OCI-LY3 (cell line): ENCODE data around the gene PTPRD.

Experiments
- EZH2phosphoT487 ChIP-seq: fragments of 200-600 bp; shearing (Covaris generic); IDR thresholded peaks from 2 replicates; pipeline ENCODE4 v1.6.1; 2018; ENCODE audit warnings: antibody characterized with exemption, mixed run types, low read depth
- TF ChIP-seq, protein P1 (sequence below): fragments of 200-600, 300-600 bp; sonication (generic); IDR thresholded peaks from 2 replicates; pipeline ENCODE4 v1.5.1; 2014; ENCODE audit warnings: antibody characterized with exemption, low read length, low read depth

DNA sequence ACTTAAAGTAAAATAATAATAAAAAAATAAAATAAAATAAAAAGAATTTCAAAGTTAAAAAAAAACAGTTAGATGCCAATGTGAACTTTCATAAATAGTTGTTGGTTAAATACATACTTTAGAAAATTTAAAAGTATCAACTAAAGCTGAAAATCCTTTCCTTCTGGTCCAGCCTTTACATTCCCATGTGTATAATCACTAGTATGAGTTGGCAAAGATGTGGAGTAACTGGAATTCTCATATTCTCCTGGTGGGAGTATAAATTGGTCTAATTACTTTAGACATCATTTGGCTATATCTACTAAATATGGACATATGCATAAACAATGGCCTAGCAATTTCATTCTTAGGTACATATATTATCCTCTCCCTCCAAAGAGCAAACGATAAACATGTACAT lies 619.9 kb downstream of the PTPRD start:
- TF ChIP-seq, protein P1, sequence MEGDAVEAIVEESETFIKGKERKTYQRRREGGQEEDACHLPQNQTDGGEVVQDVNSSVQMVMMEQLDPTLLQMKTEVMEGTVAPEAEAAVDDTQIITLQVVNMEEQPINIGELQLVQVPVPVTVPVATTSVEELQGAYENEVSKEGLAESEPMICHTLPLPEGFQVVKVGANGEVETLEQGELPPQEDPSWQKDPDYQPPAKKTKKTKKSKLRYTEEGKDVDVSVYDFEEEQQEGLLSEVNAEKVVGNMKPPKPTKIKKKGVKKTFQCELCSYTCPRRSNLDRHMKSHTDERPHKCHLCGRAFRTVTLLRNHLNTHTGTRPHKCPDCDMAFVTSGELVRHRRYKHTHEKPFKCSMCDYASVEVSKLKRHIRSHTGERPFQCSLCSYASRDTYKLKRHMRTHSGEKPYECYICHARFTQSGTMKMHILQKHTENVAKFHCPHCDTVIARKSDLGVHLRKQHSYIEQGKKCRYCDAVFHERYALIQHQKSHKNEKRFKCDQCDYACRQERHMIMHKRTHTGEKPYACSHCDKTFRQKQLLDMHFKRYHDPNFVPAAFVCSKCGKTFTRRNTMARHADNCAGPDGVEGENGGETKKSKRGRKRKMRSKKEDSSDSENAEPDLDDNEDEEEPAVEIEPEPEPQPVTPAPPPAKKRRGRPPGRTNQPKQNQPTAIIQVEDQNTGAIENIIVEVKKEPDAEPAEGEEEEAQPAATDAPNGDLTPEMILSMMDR: no peak
- TF ChIP-seq EZH2phosphoT487: no peak
